PC-3 (cell line): Measurements from ENCODE around the gene SCO1. TPM values are rescaled to one million over a fixed set of nuclear protein-coding genes. Genes with fewer than 3 reads are reported as not detected.
"Not testable (repeated sequence)": the region's sequence is repeated elsewhere in the genome, so short reads cannot be mapped to it uniquely, and the experiment has no call there.

Experiments
- ATAC-seq: fragments of 200-7000 bp; cut with Tn5 transposase; 2 replicates; pipeline ENCODE4 v1.9.1; 2020; ENCODE audit warnings: mild to moderate bottlenecking, moderate library complexity
- BruUV-seq: library from RNA; stranded (reverse); fragments of 400-500 nt; replicated peaks from 2 replicates; lab custom pipeline; 2021; lab: Mats Ljungman, UMichigan
- CTCF ChIA-PET: fragments of 300-600 bp; sonication (Branson Sonifier 250); formaldehyde crosslinking; loops from one replicate; lab custom pipeline; 2022; ENCODE audit warnings: antibody characterized with exemption; lab: Charles Lee
- POLR2A ChIA-PET: fragments of 300-600 bp; sonication (Branson Sonifier 250); formaldehyde crosslinking; loops from one replicate; lab custom pipeline; 2022; ENCODE audit warnings: antibody characterized with exemption; ENCODE audit not compliant: unreplicated experiment; lab: Charles Lee
- DNase-seq: peaks from one replicate; pipeline ENCODE4 v3.0.0-alpha.2; 2015
- H2AFZ ChIP-seq: fragments of 300-600 bp; sonication (generic); 2 replicates; pipeline ENCODE4 v1.6.0; 2016; ENCODE audit warnings: antibody characterized with exemption, low read length
- H3F3A ChIP-seq: fragments of 300-600 bp; sonication (generic); one replicate; pipeline ENCODE4 v1.6.0; 2017; ENCODE audit warnings: antibody characterized with exemption, low read length, control low read depth, mild to moderate bottlenecking; ENCODE audit not compliant: unreplicated experiment
- H3K27ac ChIP-seq: fragments of 300-600 bp; sonication (generic); 2 replicates; pipeline ENCODE4 v1.5.1; 2016; ENCODE audit warnings: mild to moderate bottlenecking, low read length
- H3K27me3 ChIP-seq: fragments of 300-600 bp; sonication (generic); 2 replicates; pipeline ENCODE4 v1.6.1; 2016; ENCODE audit warnings: low read length, mixed read lengths
- H3K36me3 ChIP-seq: fragments of 300-600 bp; sonication (generic); 2 replicates; pipeline ENCODE4 v1.6.1; 2016; ENCODE audit warnings: low read depth, mixed run types, low read length, mixed read lengths
- H3K4me1 ChIP-seq: fragments of 300-600 bp; sonication (generic); 2 replicates; pipeline ENCODE4 v1.5.1; 2016; ENCODE audit warnings: low read length; ENCODE audit not compliant: insufficient read depth
- H3K4me2 ChIP-seq: fragments of 300-600 bp; sonication (generic); 2 replicates; pipeline ENCODE4 v1.6.0; 2016; ENCODE audit warnings: low read length
- H3K4me3 ChIP-seq: fragments of 300-600 bp; sonication (generic); 2 replicates; pipeline ENCODE4 v1.5.1; 2016; ENCODE audit warnings: mild to moderate bottlenecking, low read length, mixed read lengths
- H3K79me2 ChIP-seq: fragments of 300-600 bp; sonication (generic); 2 replicates; pipeline ENCODE4 v1.6.1; 2017; ENCODE audit warnings: low read length, mixed read lengths
- H3K9ac ChIP-seq: fragments of 300-600 bp; sonication (generic); 2 replicates; pipeline ENCODE4 v1.6.0; 2016; ENCODE audit warnings: mild to moderate bottlenecking, low read length
- H3K9me2 ChIP-seq: fragments of 300-600 bp; sonication (generic); replicated peaks from 2 replicates; pipeline ENCODE4 v1.6.1; 2016; ENCODE audit warnings: mixed run types, low read length, mixed read lengths
- H3K9me3 ChIP-seq: fragments of 300-600 bp; sonication (generic); 2 replicates; pipeline ENCODE4 v1.6.1; 2016; ENCODE audit warnings: low read length, mixed read lengths
- H4K20me1 ChIP-seq: fragments of 300-600 bp; sonication (generic); 2 replicates; pipeline ENCODE4 v1.6.1; 2016; ENCODE audit warnings: low read length, mixed read lengths
- CTCF ChIP-seq: fragments of 300-600 bp; sonication (generic); conservative IDR thresholded peaks from 2 replicates; pipeline ENCODE4 v1.5.1; 2017; ENCODE audit warnings: antibody characterized with exemption, low read depth, mild to moderate bottlenecking, low read length
- EZH2 ChIP-seq: fragments of 300-600 bp; sonication (generic); IDR thresholded peaks from one replicate; pipeline ENCODE4 v1.6.1; 2017; ENCODE audit warnings: antibody characterized with exemption, mild to moderate bottlenecking, low read length; ENCODE audit not compliant: unreplicated experiment
- EZH2phosphoT487 ChIP-seq: fragments of 300-600 bp; sonication (generic); IDR thresholded peaks from 2 replicates; pipeline ENCODE4 v1.6.1; 2018; ENCODE audit warnings: mild to moderate bottlenecking, antibody characterized with exemption, low read length, borderline replicate concordance
- intact Hi-C: fragments of 100-400 bp; cut with micrococcal nuclease; formaldehyde crosslinking; loops from 2 replicates; pipeline ENCODE4 v1.9.0; 2023
- total RNA-seq: library from RNA; depleted of rRNA; stranded (reverse); fragments of >200 nt; gene quantifications from 2 replicates; pipeline ENCODE4 v1.2.3, GENCODE V29; 2014

SCO1 gene
- total RNA-seq, 1 experiment from 2014 or later = 59.7 TPM

DNA sequence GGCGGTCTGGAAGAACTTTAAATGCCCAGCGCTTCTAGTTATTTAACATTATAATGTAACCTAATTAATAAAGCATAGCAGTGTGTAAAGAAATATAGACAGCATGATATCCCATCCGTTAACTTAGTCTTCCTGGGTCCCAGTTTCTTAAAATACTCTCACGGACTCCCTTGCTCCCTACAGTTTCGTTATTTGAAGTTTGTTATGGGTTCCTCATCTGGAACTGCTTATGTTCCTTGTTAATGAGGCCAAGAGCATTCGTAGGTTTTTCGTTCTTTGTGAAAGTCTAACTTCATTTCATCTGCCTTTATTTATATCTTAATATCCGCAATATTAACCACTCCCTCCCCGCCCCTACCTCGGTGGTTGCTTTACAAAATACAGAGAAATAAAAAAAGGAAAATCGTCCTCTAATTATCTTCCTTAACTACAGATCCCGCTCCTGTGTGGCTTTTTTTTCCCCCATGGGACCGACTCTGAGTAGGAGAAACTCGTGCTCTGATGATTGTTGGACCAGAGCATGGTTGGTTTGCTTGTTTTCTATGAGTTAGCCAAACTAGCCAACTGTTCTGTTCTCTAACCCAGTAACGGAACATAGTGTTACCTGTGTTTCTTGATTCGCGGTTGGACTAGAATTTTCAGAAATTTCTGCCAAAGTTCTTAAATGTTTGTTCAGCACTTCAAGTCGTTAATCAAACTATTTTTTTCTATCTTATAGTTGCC, 924 bp upstream of the SCO1 start:
- BruUV-seq = TSS peak; percentile 74
- Histone ChIP-seq H3K4me1 (peaks cover 12% of the 10 kb centered on the region; the same call in 1 of the 2 replicates), H3K9ac (peak overlapping the region; percentile 93), H4K20me1 (no peaks in the 10 kb centered on the region), H3K4me3 (peak overlapping the region; percentile 88), H3F3A (no peaks in the 10 kb centered on the region), H3K27ac (peak overlapping the region; percentile 72), H3K4me2 (peak overlapping the region; percentile 89), H3K36me3 (peaks cover 15% of the 10 kb centered on the region), H3K9me2 (no peaks in the 10 kb centered on the region), H3K27me3 (no peaks in the 10 kb centered on the region), H3K9me3 (no peaks in the 10 kb centered on the region), H3K79me2 (peaks cover 53% of the 10 kb centered on the region), H2AFZ (peak overlapping the region; percentile 77)
- intact Hi-C loops = no loop called here
- ATAC-seq = 0 out of 2 replicates have a peak, but pooled peaks have one; percentile 2
- ChIA-PET CTCF (no interaction called here), POLR2A (no interaction called here)
- no peak for TF ChIP-seq CTCF
- TF ChIP-seq EZH2 = no peak
- TF ChIP-seq EZH2phosphoT487 = no peak
- DNase-seq = peak; percentile 3

- H4K20me1 ChIP-seq, DNase-seq, BruUV-seq, CTCF ChIA-PET, H3K9me3 ChIP-seq, H3K9me2 ChIP-seq, H3K4me1 ChIP-seq, H2AFZ ChIP-seq, H3F3A ChIP-seq, H3K27ac ChIP-seq, H3K27me3 ChIP-seq, ATAC-seq: not testable (repeated sequence)
- H3K79me2 ChIP-seq = peaks cover 72% of the 10 kb centered on the region
- peak overlapping the region; percentile 93; the same call in 1 of the 2 replicates for H3K9ac ChIP-seq
- peak overlapping the region; percentile 98 for H3K4me2 ChIP-seq
- peaks cover 27% of the 10 kb centered on the region for H3K36me3 ChIP-seq
- POLR2A ChIA-PET = interaction anchor here (0.6 kb wide), 1 partner anchor 955 kb away, joined by 3 read pairs; no protein-coding TSS in a partner anchor
- H3K4me3 ChIP-seq = peak overlapping the region; percentile 88
- intact Hi-C loops = loop anchor here (2.0 kb wide), 1 partner anchor 33 kb away; no protein-coding TSS in a partner anchor
Measured at GRCh38 chr17:10695875-10696407, 1.4 kb downstream of the SCO1 start.

DNA sequence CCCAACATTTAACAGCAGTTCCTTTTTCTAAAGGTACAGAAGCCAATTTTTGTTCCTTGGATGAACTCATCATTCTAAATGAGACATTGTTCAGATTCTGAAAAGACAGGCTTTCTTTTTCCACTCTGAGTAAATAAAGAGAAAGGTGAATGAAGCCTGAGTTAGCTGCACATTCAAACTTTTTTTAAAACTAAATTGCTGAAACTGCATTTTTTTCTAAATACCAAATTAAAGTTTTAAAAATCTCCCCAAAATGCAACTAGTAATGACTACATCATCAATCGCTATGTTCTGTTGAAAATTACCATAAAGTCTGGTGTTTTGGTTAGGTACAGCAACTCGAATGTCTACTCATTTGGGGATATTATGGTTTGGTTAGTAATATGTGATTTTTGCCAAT, 9.8 kb downstream of the SCO1 start:
- no peaks in the 10 kb centered on the region for H3K27me3 ChIP-seq
- H3K9ac ChIP-seq = no peak overlapping the region
- H3K4me3 ChIP-seq = no peak overlapping the region
- no peak for ATAC-seq
- no peak overlapping the region for H3K27ac ChIP-seq
- TF ChIP-seq EZH2 (no peak), CTCF (no peak), EZH2phosphoT487 (no peak)
- no TSS peak for BruUV-seq
- H3K9me2 ChIP-seq = no peaks in the 10 kb centered on the region
- H3K4me2 ChIP-seq = no peak overlapping the region
- no peaks in the 10 kb centered on the region; the same call in 1 of the 2 replicates for H4K20me1 ChIP-seq
- H2AFZ ChIP-seq = no peak overlapping the region
- intact Hi-C loops = no loop called here
- DNase-seq = no peak
- no peaks in the 10 kb centered on the region for H3K9me3 ChIP-seq
- peaks cover 50% of the 10 kb centered on the region for H3K36me3 ChIP-seq
- ChIA-PET POLR2A (no interaction called here), CTCF (no interaction called here)
- H3K79me2 ChIP-seq = peaks cover 49% of the 10 kb centered on the region
- H3F3A ChIP-seq = no peaks in the 10 kb centered on the region
- no peaks in the 10 kb centered on the region for H3K4me1 ChIP-seq
